PC-9 (cell line): ENCODE measurements around the gene FEV. TPM values are rescaled to one million over a fixed set of nuclear protein-coding genes. Genes with fewer than 3 reads are reported as not detected.

ENCODE experiments used
- BruUV-seq: library from RNA; stranded (reverse); fragments of 400-500 nt; replicated peaks from 2 replicates; lab custom pipeline; 2021; lab: Mats Ljungman, UMichigan
- CTCF ChIA-PET: fragments of 300-600 bp; sonication (Branson Sonifier 250); formaldehyde crosslinking; loops from one replicate; lab custom pipeline; 2022; ENCODE audit warnings: antibody characterized with exemption; lab: Charles Lee
- POLR2A ChIA-PET: fragments of 300-600 bp; sonication (Branson Sonifier 250); formaldehyde crosslinking; loops from one replicate; lab custom pipeline; 2022; ENCODE audit warnings: antibody characterized with exemption; ENCODE audit not compliant: unreplicated experiment; lab: Charles Lee
- DNase-seq, 2 experiments: peaks; one replicate each; pipeline versions ENCODE4 v3.0.0 to v3.0.0-alpha.2; 2015 to 2022; ENCODE audit warnings: mixed read lengths in 1 of 2
- H2AFZ ChIP-seq: fragments of 200-600 bp; sonication (generic); 2 replicates; pipeline ENCODE4 v1.8.1; 2017; ENCODE audit warnings: antibody characterized with exemption
- H3F3A ChIP-seq: fragments of 200-600 bp; sonication (generic); 2 replicates; pipeline ENCODE4 v1.8.1; 2017; ENCODE audit warnings: antibody characterized with exemption, mild to moderate bottlenecking, low read depth; ENCODE audit not compliant: insufficient read depth
- H3K27ac ChIP-seq: fragments of 200-600 bp; sonication (generic); 2 replicates; pipeline ENCODE4 v1.6.1; 2016; ENCODE audit warnings: mixed run types
- H3K27me3 ChIP-seq: fragments of 200-600 bp; sonication (generic); 2 replicates; pipeline ENCODE4 v1.6.1; 2016; ENCODE audit warnings: low read depth, mixed run types; ENCODE audit not compliant: insufficient read depth
- H3K36me3 ChIP-seq: fragments of 200-600 bp; sonication (generic); 2 replicates; pipeline ENCODE4 v1.6.1; 2016; ENCODE audit warnings: low read depth, mixed run types
- H3K4me1 ChIP-seq: fragments of 200-600 bp; sonication (generic); replicated peaks from 2 replicates; pipeline ENCODE4 v1.6.1; 2016; ENCODE audit warnings: mixed run types; ENCODE audit not compliant: insufficient read depth
- H3K4me2 ChIP-seq: fragments of 200-600 bp; sonication (generic); 2 replicates; pipeline ENCODE4 v1.6.1; 2017; ENCODE audit warnings: mixed run types
- H3K4me3 ChIP-seq: fragments of 200-600 bp; sonication (generic); 2 replicates; pipeline ENCODE4 v1.6.1; 2016; ENCODE audit warnings: mixed run types
- H3K79me2 ChIP-seq: fragments of 200-600 bp; sonication (generic); 2 replicates; pipeline ENCODE4 v1.6.1; 2017; ENCODE audit warnings: low read depth, mixed run types
- H3K9me2 ChIP-seq: fragments of 200-600 bp; sonication (generic); 2 replicates; pipeline ENCODE4 v1.8.1; 2017; ENCODE audit warnings: mild to moderate bottlenecking; ENCODE audit not compliant: insufficient read depth
- H3K9me3 ChIP-seq: fragments of 200-600 bp; sonication (generic); 2 replicates; pipeline ENCODE4 v1.8.1; 2016; ENCODE audit warnings: low read depth; ENCODE audit not compliant: insufficient read depth
- H4K20me1 ChIP-seq: fragments of 200-600 bp; sonication (generic); 2 replicates; pipeline ENCODE4 v1.8.1; 2017; ENCODE audit not compliant: insufficient read depth
- CTCF ChIP-seq: fragments of 200-600 bp; sonication (generic); conservative IDR thresholded peaks from 2 replicates; pipeline ENCODE4 v1.6.1; 2017; ENCODE audit warnings: mixed run types, antibody characterized with exemption, mild to moderate bottlenecking, moderate library complexity
- EZH2 ChIP-seq: fragments of 200-600 bp; sonication (generic); IDR thresholded peaks from 2 replicates; pipeline ENCODE4 v1.8.0; 2017; ENCODE audit warnings: antibody characterized with exemption, low read depth
- intact Hi-C: fragments of 100-400 bp; cut with micrococcal nuclease; formaldehyde crosslinking; loops from one replicate; pipeline ENCODE4 v1.10.0; 2022; ENCODE audit not compliant: unreplicated experiment
- total RNA-seq: library from RNA; stranded (reverse); gene quantifications from 2 replicates; pipeline ENCODE4 v1.2.3, GENCODE V29; 2021

Gene FEV
- total RNA-seq, 1 experiment from 2014 or later, result not detected

GRCh38 chr2:218961651-218962570, 23.1 kb downstream of the FEV start:
- peaks cover 17% of the 10 kb centered on the region for H3K4me1 ChIP-seq
- CTCF ChIA-PET, result no interaction called here
- no peak overlapping the region for H3K4me3 ChIP-seq
- H3F3A ChIP-seq, result peaks cover 19% of the 10 kb centered on the region; the same call in 1 of the 2 replicates
- no peaks in the 10 kb centered on the region for H3K79me2 ChIP-seq
- no peak overlapping the region for H3K4me2 ChIP-seq
- BruUV-seq, result no TSS peak
- TF ChIP-seq EZH2 (no peak), CTCF (no peak)
- H2AFZ ChIP-seq, result no peak overlapping the region
- no peak overlapping the region for H3K27ac ChIP-seq
- H3K9me3 ChIP-seq, result no peaks in the 10 kb centered on the region
- no peaks in the 10 kb centered on the region for H3K36me3 ChIP-seq
- POLR2A ChIA-PET, result no interaction called here
- intact Hi-C loops, result no loop called here
- H3K27me3 ChIP-seq, result no peaks in the 10 kb centered on the region
- H4K20me1 ChIP-seq, result no peaks in the 10 kb centered on the region
- no peak for DNase-seq
- H3K9me2 ChIP-seq, result no peaks in the 10 kb centered on the region

GRCh38 chr2:218961229-218961628, 23.8 kb downstream of the FEV start:
- CTCF ChIA-PET, result no interaction called here
- DNase-seq, result no peak
- Histone ChIP-seq H3K27ac (no peak overlapping the region), H3F3A (peaks cover 19% of the 10 kb centered on the region; the same call in 1 of the 2 replicates), H3K4me1 (peaks cover 17% of the 10 kb centered on the region), H3K27me3 (no peaks in the 10 kb centered on the region), H4K20me1 (no peaks in the 10 kb centered on the region), H2AFZ (no peak overlapping the region), H3K36me3 (no peaks in the 10 kb centered on the region), H3K4me2 (no peak overlapping the region), H3K9me3 (no peaks in the 10 kb centered on the region), H3K79me2 (no peaks in the 10 kb centered on the region), H3K4me3 (no peak overlapping the region), H3K9me2 (no peaks in the 10 kb centered on the region)
- no TSS peak for BruUV-seq
- intact Hi-C loops, result no loop called here
- TF ChIP-seq EZH2, result no peak
- TF ChIP-seq CTCF, result no peak
- POLR2A ChIA-PET, result no interaction called here

GRCh38 chr2:218960309-218961165, 24.4 kb downstream of the FEV start:
- Histone ChIP-seq H4K20me1 (no peaks in the 10 kb centered on the region), H3F3A (peaks cover 19% of the 10 kb centered on the region; the same call in 1 of the 2 replicates), H3K27ac (no peak overlapping the region), H3K9me3 (no peaks in the 10 kb centered on the region), H3K36me3 (no peaks in the 10 kb centered on the region), H3K79me2 (no peaks in the 10 kb centered on the region), H3K4me3 (no peak overlapping the region), H3K4me1 (peaks cover 17% of the 10 kb centered on the region), H2AFZ (no peak overlapping the region), H3K4me2 (no peak overlapping the region), H3K9me2 (no peaks in the 10 kb centered on the region), H3K27me3 (no peaks in the 10 kb centered on the region)
- TF ChIP-seq EZH2 (no peak), CTCF (no peak)
- no peak for DNase-seq
- intact Hi-C loops, result no loop called here
- ChIA-PET POLR2A (no interaction called here), CTCF (no interaction called here)
- no TSS peak for BruUV-seq
